T follicular helper cell (primary cell): ENCODE data around the gene ADCK1.
"Not testable (repeated sequence)": the region's sequence is repeated elsewhere in the genome, so short reads cannot be mapped to it uniquely, and the experiment has no call there.

ENCODE experiments used
- DNase-seq: peaks from one replicate; pipeline ENCODE4 v3.0.0-alpha.2; 2020; ENCODE audit warnings: low read depth

ADCK1 gene

GRCh38 chr14:77865455-77865854, 65.5 kb downstream of the ADCK1 start:
- DNase-seq, result no peak

DNA sequence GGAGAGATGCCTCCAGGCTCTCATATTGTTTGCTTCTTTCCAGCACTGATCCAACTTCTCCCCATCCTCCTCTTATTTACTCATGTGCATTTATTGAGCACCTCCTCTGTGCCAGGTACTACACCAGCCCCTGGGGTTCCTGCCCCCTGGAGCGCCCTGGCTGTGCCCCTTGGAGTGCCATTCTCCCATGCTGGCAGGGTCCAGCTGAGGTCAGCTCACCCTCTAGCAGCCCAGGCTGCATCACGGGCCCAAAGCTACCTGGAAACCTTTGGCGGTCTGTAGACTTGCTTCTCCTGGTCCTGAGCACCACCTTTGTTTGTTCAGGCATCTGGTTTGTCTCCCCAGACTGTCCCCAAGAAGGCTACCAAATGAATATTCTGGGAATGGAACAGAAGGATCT, 67.0 kb downstream of the ADCK1 start:
- no peak for DNase-seq

GRCh38 chr14:77867476-77867875, 67.6 kb downstream of the ADCK1 start:
- no peak for DNase-seq

DNA sequence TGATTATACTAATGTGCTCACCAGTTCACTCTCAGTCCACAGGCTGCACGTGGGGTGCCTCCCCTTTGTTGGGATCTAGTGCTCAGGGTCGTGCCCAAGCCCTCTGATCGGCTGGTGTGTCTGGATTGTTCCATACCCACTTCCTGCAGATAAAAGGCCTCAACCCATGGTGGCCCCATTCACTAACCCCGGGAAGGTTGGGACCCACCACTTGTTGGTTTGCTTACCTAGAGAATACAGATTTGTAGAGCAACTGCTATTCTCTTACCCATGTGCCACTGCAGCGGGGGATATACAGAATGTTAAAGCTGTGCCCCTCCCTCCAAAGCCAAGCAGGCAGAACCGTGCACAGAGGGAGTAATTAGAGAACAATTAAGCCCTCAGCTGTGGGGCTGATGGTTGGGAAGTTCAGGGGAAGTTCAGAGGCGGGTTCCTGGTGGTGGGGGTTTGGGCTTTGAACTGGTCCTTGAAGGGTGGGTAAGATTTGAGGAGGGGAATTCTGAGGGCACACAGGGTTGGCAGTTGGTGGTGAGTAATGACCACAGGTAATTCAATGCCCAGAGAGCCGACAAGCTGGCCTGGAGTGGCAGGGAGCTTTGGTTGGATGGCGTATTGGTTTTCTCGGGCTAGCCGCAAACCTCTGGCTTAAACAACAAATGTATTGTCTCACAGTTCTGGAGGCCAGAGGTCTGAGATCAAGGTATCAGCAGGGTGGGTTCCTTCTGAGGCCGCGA, 68.8 kb downstream of the ADCK1 start:
- DNase-seq, result no peak

GRCh38 chr14:77869340-77869739, 69.4 kb downstream of the ADCK1 start:
- no peak for DNase-seq

DNA sequence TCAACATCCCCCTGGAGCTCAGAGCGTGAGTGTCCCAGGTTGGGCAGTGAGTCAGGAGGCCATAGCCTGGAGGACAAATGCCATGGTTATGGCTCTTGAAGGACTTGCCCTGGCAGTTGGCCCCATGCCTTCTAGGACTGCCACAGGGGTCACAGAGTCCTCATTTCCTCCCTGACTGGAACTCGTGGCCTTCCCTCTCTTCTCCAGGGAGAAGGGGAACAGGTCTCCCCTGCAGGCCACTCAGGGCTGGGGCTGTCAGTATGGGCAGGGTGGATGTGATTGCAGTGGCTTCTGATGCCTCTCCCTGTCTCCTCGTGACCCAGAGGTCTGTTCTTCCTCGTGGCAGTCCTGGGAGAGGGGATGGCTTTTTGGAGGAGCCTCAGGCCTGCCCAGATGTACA, 70.7 kb downstream of the ADCK1 start:
- DNase-seq, result no peak

DNA sequence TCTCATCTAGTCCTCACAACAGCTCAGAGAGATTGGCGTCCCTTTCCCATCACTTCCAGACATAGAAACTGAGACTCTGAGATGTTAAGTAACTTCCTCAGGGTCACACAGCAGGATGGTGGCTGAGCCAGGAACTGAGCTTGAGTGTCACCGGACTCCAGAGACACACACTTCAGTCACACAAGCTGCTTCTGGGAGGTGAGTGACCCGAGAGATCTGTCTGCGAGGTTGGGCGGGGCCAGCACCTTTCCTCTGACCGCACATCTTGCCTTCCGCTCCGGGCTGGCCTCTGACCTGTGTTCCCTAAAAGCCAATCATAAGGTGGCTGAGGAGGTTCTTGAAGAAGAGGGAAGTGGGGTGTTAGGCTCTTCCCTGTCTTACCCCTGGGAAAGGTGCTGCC, 72.2 kb downstream of the ADCK1 start:
- DNase-seq, result no peak

DNA sequence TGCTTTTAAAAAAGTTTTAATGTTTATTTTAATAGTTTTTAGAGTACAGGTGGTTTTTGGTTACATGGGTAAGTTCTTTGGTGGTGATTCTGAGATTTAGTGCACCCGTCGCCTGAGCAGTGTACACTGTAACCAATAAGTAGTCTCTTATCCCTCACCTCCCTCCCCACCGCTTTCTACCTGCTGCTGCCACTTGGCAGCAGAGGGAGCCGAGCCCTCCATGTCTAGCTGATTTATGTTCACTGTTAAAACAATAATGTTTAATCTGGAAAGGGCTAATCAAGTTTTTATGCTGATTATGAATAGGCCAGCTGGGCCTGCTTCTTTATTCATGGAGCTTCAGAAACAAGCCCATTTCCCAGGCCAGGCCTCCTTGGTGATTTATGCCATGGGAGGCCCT, 73.1 kb downstream of the ADCK1 start:
- no peak for DNase-seq

DNA sequence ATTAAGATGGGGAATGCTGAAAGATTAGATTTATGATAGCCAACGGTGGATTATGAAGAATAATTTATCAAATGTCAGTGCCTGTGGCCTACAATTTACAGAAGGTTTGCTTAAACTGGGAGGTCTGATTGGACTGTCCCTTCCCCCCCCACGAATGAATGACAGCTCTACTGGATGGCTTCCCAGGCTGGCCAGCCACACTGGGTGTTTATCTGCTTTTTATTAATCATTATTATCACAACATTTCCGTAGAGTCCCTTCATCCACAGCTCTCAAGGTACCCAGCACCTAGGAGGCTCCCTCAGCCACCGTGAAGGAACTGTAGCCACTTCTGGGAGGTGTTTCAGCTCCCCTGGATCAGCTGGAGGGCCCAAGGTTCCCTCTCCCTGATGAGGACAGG, 78.9 kb downstream of the ADCK1 start:
- no peak for DNase-seq

GRCh38 chr14:77880056-77880455, 80.1 kb downstream of the ADCK1 start:
- DNase-seq, result no peak

DNA sequence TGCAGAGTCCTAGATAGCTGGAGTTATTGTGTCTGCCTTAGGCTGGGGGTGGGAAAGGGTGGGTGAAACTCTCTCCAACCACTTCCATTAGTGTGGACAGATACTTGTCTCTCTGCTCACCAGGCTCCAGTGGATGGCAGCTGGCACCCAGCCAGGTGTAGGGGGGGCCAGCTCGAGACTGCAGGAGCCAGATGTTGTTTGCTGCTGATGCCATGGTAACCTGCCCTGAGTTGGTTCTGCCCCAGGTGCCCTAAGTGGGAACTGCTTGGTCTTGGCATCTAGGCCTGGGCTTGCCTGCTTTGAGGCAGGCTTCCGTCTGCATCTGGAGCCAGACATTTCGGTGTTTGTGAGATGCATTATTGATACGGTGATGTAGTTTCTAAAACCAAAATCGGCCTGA, 82.2 kb downstream of the ADCK1 start:
- no peak for DNase-seq

DNA sequence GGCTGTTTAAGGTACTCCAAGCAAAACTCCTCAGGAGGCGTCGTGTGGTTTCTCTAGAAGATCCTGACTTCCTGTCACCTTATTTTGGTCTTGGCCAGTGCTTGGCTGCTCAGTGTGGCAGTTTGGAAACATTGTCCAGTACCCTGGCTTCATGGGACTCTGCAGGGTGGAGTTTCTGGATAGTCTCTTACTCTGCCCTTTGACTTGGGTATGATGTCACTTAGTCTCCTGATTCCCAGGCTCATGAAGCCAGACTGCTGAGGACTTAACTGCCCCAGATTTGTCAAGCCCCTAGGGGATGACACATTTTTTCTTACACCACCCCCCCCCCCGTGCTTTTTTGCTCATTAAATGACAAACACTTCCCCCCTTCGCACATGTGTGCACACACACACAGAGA, 82.7 kb downstream of the ADCK1 start:
- DNase-seq, result no peak

GRCh38 chr14:77883131-77883846, 83.4 kb downstream of the ADCK1 start:
- no peak for DNase-seq

GRCh38 chr14:77883847-77884238, 83.9 kb downstream of the ADCK1 start:
- DNase-seq, result no peak

- DNase-seq, result no peak
These were observed 85.5 kb downstream of the ADCK1 start for GRCh38 chr14:77885367-77885766.

DNA sequence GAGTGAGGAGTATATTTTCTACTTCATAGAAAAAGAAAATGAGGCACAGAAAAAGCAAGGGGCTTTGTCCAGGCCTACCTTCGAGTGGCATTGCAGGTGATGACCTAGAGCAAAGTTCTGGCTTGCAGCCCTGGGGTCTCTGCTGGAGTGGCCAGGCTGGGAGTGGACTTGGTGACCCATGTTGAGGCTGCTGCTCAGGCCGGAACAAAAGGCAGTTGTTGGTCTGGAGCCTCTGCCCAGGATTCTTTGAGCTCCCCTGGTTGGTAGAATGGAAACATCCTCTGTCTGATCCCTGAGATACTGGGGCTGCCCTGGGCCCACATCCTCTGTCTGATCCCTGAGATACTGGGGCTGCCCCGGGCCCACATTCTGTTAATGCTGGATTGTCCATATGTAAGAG, 86.1 kb downstream of the ADCK1 start:
- no peak for DNase-seq

DNA sequence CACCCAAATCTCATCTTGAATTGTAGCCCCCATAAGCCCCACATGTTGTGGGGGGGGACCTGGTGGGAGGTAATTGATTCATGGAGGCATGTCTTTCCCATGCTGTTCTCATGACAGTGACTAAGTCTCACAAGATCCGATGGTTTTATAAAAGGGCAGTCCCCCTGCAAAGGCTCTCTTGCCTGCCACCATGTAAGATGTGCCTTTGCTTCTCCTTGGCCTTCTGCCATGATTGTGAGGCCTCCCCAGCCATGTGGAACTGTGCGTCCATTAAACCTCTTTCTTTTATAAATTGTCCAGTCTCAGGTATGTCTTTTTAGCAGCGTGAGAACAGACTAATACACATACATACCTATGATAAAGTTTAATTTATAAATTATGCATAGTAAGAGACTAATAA, 89.0 kb downstream of the ADCK1 start:
- DNase-seq, result not testable (repeated sequence)

DNA sequence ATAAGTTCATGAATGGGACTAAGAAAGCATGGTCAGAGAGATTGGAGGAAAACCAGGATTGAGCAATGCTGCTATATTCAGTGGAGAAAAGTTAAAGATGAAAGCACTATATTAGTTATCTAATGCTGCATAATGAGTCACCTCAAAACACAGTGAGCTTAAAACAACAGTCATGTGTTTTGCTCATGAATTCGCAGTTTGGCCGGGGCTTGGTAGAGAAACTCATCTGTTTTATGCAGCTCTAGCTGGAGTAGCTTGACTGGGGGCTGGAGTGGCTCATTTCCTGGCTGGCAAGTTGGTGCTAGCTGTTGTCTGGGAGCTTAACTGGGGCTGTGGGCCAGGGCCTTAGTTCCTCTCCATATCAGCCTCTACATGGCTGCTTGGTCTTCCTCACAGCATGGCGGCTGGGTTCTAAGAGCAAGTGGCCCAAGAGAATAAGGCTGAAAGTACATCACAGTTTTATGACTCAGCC, 90.1 kb downstream of the ADCK1 start:
- no peak for DNase-seq

- DNase-seq, result no peak
These were observed 91.0 kb downstream of the ADCK1 start for GRCh38 chr14:77890873-77891272.

DNA sequence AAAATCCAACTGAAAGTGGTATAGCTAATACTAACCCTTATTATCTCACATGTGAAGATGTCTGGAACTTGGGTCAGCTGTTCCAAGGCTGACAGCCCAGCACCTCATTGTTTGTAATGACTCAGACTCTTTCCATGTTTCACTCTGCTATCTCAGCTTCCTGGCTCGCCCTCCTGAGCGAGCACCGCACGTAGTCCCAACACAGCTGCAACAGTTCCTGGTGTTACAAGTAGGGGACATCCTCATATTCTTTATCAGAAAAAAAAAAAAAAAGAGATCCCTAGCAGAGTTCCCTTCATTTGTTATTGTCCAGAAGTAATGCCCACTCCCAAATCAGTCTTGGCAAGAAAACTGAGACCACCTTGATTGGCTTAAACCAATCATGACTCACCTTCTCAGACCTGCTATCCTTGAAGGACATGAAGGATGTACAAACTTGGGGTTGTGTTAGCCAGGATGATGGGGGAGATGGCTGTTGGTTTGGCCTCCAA, 92.5 kb downstream of the ADCK1 start:
- no peak for DNase-seq

DNA sequence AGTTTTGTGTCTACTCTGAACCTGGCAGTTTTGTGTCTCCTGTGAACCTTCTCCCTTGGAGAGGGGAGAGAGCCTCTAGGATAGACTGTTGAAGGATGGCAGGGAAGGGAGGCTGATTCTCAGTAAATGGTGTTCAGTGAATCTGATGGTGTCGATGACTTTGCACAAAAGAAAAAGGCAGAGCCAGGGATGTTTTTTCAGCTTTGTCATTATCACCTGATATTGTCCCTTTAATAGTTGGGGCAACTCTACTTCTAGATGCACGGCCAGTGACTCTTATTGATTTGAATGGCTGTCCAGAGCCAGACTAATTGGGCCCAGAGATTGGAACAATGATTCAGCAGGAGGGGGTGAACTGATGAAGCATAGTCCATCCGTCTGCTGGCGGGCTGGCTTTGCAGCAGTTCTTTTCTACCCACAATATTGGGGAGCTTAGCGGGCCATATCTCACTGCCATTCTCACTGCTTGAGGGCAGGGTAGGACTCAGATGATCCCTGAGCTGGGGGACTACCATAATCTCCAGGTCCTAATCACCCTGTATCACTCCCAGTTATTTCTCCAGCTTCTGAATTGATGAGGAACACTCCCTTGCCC, 93.1 kb downstream of the ADCK1 start:
- DNase-seq, result no peak

DNA sequence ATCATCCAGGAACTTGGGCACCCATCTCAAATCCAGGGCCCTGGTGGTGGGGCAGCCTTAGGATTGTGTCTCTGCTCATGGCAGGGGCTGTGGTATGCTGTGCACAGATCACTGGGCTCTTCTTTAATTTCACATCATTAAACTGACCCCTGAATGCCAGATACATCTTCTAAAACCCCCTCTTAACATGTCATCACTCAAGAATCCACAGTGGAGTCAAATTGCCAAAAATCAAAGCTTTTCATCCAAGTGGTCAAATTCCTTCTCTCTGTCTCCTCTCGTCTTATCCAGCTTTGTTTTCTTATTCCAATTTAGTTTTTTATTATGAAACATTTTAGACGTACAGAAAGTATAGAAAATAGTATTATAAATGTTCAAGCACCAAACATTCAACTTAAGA, 97.5 kb downstream of the ADCK1 start:
- DNase-seq, result no peak

DNA sequence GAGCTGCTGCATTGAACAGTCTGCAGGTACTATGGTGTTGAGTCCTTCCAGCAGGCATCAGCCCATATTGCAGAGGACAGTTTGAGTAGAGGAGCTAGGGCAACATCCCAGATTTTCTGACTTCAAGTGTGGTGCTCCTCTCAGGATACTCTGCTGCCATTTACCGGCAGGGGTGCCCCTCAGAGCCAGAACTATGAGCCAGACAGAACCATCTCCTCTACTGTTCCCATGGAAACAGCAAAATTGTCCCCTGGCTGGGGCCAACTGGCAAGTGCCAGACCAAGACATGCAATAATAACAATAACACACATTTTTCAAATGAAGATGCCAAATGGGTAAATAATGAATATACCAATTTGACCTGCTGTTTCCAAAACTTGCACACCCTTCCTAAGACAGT, 102.9 kb downstream of the ADCK1 start:
- no peak for DNase-seq
